GM19324 (cell line): Measurements from ENCODE around the gene VEZT.

Experiments
- ATAC-seq: cut with Tn5 transposase; IDR thresholded peaks from one replicate; pipeline ENCODE4 v1.9.1; 2021; ENCODE audit warnings: mild to moderate bottlenecking, moderate library complexity; ENCODE audit not compliant: unreplicated experiment, low FRiP score

Gene VEZT

DNA sequence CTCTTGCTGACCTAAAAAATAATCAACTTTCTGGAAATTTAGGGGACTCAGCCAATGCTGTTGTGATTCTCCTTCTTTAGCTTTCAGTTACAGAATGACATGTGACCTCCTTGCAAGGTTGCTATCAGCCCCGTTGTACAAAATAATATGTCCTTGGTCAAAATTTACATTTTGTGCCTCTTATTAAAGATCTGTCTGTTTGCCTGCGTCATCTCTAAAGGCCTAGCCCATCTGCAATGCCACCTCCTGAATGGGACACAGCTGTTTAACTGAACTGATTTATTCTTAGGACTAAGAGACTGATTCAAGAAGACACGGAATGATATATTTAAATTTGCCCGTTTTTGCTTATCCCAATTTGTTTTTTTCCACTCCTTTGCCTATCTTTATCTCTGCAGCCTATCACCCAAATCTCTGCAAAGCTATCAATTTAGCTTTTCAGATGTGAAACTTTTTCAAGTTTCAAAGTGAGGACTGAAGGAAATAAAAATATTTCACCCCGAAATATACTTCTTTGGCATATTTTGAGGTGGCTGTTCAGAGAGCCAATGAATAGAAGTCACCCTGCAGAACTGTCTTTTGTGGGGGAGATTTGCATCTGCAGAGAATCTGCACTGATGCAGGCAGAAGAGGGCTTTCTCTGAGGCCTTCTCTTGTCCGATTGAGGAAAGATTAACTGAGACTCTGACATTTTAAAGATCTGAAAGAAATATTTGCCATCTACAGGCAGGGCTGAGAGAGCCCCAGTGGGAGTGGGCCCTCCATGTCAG lies 126.0 kb downstream of the VEZT start:
- no peak for ATAC-seq

DNA sequence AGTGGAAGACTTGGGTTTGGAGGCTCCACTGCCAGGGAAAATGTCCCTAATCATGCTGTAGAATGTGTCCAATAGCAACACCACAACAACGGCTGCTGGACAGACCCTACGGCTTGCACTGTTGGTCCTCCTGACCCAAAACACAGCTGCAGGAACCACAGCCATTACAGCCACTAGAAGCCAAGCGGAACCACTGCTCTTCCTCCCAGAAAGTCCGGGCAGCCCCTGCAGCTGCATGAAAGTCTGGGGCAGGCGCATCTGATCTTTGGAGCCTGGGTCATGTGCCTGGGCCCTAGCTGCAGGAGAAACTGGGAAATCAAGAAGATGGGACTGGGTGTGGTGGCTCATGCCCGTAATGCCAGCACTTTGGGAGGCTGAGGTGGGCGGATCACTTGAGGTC lies 131.7 kb downstream of the VEZT start:
- ATAC-seq: no peak

DNA sequence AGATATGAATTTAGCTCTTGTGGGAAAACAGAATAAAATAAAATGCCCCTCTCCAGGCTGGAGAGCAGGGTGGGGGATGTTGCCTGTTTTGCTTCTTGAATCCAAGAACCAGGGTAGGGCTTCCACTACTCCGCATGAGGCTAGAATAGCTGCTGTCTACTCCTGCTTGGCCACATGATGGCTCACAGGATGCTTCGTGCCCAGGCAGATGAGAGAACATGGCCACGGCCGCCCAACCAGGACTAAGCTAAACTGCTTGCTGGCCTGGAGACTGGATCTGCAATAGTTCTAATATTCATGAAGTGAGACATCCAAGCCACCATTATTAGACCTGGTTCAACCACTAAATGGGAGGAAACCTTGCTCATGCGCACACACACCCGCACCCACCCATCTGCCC lies 134.1 kb downstream of the VEZT start:
- no peak for ATAC-seq
